Upper lobe of right lung (tissue), 1 donor: Measurements from ENCODE around the gene DEDD2. TPM values are rescaled to one million over a fixed set of nuclear protein-coding genes. Genes with fewer than 3 reads are reported as not detected.

Experiments used
- ATAC-seq: fragments of 200-7000 bp; cut with Tn5 transposase; one replicate; pipeline ENCODE4 v1.9.1; 2020; ENCODE audit warnings: mild to moderate bottlenecking, moderate library complexity
- DNase-seq: peaks from one replicate; pipeline ENCODE4 v3.0.0-alpha.2; 2020
- H3K27ac ChIP-seq: fragments of 200-600 bp; one replicate; pipeline ENCODE4 v1.8.0; 2022
- H3K27me3 ChIP-seq: fragments of 200-600 bp; one replicate; pipeline ENCODE4 v1.8.0; 2022; ENCODE audit warnings: mild to moderate bottlenecking
- H3K36me3 ChIP-seq: fragments of 200-600 bp; one replicate; pipeline ENCODE4 v1.8.0; 2022
- H3K4me1 ChIP-seq: fragments of 200-600 bp; one replicate; pipeline ENCODE4 v1.8.0; 2022
- H3K4me3 ChIP-seq: fragments of 200-600 bp; one replicate; pipeline ENCODE4 v1.8.0; 2022; ENCODE audit warnings: mild to moderate bottlenecking
- H3K9me3 ChIP-seq: fragments of 200-600 bp; one replicate; pipeline ENCODE4 v1.8.0; 2022
- intact Hi-C: fragments of 100-400 bp; cut with DNase I; formaldehyde crosslinking; loops from one replicate; pipeline ENCODE4 v1.11.0; 2022
- total RNA-seq: library from RNA; stranded (reverse); fragmentation: NEBNext Ultra II Directional; extraction: Animal tissue kit (Norgen Biotek cat#: 25700); gene quantifications from one replicate; pipeline ENCODE4 v1.2.1, GENCODE V29; 2021
- TF ChIP-seq, protein P1 (sequence below): fragments of 200-600 bp; IDR thresholded peaks from one replicate; pipeline ENCODE4 v1.8.0; 2022; ENCODE audit warnings: antibody characterized with exemption
- donor health status: DM: no; HTN: yes; CAD: no; lungs with severe emphysema.

DEDD2 gene
- total RNA-seq, 1 donor from 2014 or later: 25.1 TPM

- TF ChIP-seq, protein P1, sequence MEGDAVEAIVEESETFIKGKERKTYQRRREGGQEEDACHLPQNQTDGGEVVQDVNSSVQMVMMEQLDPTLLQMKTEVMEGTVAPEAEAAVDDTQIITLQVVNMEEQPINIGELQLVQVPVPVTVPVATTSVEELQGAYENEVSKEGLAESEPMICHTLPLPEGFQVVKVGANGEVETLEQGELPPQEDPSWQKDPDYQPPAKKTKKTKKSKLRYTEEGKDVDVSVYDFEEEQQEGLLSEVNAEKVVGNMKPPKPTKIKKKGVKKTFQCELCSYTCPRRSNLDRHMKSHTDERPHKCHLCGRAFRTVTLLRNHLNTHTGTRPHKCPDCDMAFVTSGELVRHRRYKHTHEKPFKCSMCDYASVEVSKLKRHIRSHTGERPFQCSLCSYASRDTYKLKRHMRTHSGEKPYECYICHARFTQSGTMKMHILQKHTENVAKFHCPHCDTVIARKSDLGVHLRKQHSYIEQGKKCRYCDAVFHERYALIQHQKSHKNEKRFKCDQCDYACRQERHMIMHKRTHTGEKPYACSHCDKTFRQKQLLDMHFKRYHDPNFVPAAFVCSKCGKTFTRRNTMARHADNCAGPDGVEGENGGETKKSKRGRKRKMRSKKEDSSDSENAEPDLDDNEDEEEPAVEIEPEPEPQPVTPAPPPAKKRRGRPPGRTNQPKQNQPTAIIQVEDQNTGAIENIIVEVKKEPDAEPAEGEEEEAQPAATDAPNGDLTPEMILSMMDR: no peak
- peaks cover 15% of the 10 kb centered on the region for H3K4me1 ChIP-seq
Observed at GRCh38 chr19:42203700-42204099, 13.8 kb downstream of the DEDD2 start.

GRCh38 chr19:42202290-42202880 lies 15.1 kb downstream of the DEDD2 start:
- DNase-seq (no peak), ATAC-seq (no peak)
- intact Hi-C loops: no loop called here
- Histone ChIP-seq H3K4me3 (no peak overlapping the region), H3K27ac (peak overlapping the region; percentile 76), H3K27me3 (no peaks in the 10 kb centered on the region), H3K4me1 (peaks cover 16% of the 10 kb centered on the region), H3K9me3 (no peaks in the 10 kb centered on the region), H3K36me3 (peaks cover 69% of the 10 kb centered on the region)
- TF ChIP-seq, protein P1: no peak

More at GRCh38 chr19:42203700-42204099, 13.8 kb downstream of the DEDD2 start:
- Histone ChIP-seq H3K27me3 (no peaks in the 10 kb centered on the region), H3K36me3 (peaks cover 74% of the 10 kb centered on the region), H3K9me3 (no peaks in the 10 kb centered on the region), H3K27ac (no peak overlapping the region), H3K4me3 (no peak overlapping the region)
- intact Hi-C loops: no loop called here
- DNase-seq: no peak
- ATAC-seq: no peak

GRCh38 chr19:42201489-42202289 lies 15.8 kb downstream of the DEDD2 start:
- Histone ChIP-seq H3K27ac (peak overlapping the region; percentile 76), H3K4me3 (no peak overlapping the region), H3K27me3 (no peaks in the 10 kb centered on the region), H3K9me3 (no peaks in the 10 kb centered on the region), H3K36me3 (peaks cover 62% of the 10 kb centered on the region), H3K4me1 (peaks cover 19% of the 10 kb centered on the region)
- ATAC-seq: peak; percentile 83
- peak; percentile 84 for DNase-seq
- TF ChIP-seq, protein P1: no peak
- intact Hi-C loops: no loop called here

DNA sequence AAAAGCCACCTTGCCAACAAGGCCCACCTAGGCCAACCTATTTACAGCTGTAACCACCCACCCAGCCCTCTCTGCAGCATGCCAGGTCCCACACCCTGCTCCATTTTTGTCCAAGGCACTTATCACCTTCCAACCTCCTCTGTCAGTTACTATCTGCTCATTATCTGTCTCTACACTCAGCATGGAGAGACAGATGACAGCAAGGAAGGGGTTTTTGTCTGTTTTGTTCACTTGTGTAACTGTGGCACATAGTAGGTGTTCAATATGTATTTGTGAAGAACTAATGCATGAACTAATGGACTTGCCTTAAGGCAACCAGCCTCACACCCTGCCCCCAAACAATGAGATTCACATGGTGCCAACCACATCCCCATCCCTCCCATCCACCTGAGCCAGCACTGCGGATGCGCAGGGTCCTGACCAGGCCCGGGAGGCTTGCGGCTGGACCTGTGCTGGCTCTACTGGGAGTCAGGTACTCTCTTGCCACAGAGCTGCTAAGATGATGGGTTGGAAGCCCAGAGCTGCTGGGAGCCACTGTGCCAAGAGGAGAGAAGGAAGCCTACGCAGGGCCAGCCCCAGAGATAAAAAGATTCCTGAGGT lies 17.3 kb downstream of the DEDD2 start:
- H3K4me1 ChIP-seq: peaks cover 19% of the 10 kb centered on the region
- H3K4me3 ChIP-seq: no peak overlapping the region
- H3K9me3 ChIP-seq: no peaks in the 10 kb centered on the region
- peaks cover 47% of the 10 kb centered on the region for H3K36me3 ChIP-seq
- peak overlapping the region; percentile 71 for H3K27ac ChIP-seq
- no peaks in the 10 kb centered on the region for H3K27me3 ChIP-seq
- no peak for ATAC-seq
- intact Hi-C loops: no loop called here
- no peak for DNase-seq
- TF ChIP-seq, protein P1: no peak

- DNase-seq (peak; percentile 77), ATAC-seq (peak; percentile 71)
- peaks cover 19% of the 10 kb centered on the region for H3K4me1 ChIP-seq
- H3K27me3 ChIP-seq: no peaks in the 10 kb centered on the region
- intact Hi-C loops: no loop called here
- H3K27ac ChIP-seq: peak overlapping the region; percentile 71
- no peaks in the 10 kb centered on the region for H3K9me3 ChIP-seq
- H3K4me3 ChIP-seq: peak overlapping the region; percentile 19
- peaks cover 41% of the 10 kb centered on the region for H3K36me3 ChIP-seq
- TF ChIP-seq, protein P1: no peak
Observed at GRCh38 chr19:42199440-42200115, 17.9 kb downstream of the DEDD2 start.
